Suprapubic skin (tissue), 4 donors: Measurements from ENCODE around the gene SMG6.

Source experiments
- CTCF ChIP-seq, 2 donors: fragments of 200-600 bp in 1 of 2; fragments of 450-650 bp in 1 of 2; sonication (generic) in 1 of 2; IDR thresholded peaks; one replicate each; pipeline ENCODE4 v1.5.1; 2016 to 2019; ENCODE audit warnings: antibody characterized with exemption in 2 of 2, mild to moderate bottlenecking in 1 of 2, moderate library complexity in 1 of 2
- EP300 ChIP-seq: sonication (generic); formaldehyde crosslinking; IDR thresholded peaks from one replicate; pipeline ENCODE4 v1.6.1; 2017; ENCODE audit warnings: antibody characterized with exemption
- POLR2AphosphoS5 ChIP-seq, 3 donors: sonication (generic); formaldehyde crosslinking; IDR thresholded peaks; one replicate each; pipeline ENCODE4 v1.6.1; 2017; ENCODE audit warnings: antibody characterized with exemption in 3 of 3

DNA sequence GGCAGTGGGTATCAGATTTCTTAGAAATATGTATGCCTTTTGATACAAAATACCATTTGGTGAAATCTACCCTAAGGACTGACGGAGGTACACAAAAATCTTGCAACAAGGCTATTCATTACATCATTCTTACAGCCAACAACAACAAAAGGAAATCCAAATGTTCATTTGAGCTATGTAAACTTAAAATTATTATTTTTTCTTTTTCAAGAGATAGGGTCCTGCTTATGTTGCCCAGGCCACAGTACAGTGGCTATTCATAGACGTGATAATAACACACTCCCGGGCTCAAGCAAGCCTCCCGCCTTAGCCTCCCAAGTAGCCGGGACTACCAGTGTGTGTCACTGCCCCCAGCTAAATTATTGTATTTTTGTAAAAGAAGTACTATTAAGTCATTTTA, 9.2 kb upstream of the SMG6 start:
- TF ChIP-seq CTCF (IDR thresholded peaks at IDR 0.05) (no peak), POLR2AphosphoS5 (IDR thresholded peaks at IDR 0.05) (no peak), EP300 (no peak)
